ENCODE measurements around the gene ZNF808.
A peak's percentile ranks its signal among the peaks of the same experiment; 100 is the strongest.
"Not testable (repeated sequence)": the region's sequence is repeated elsewhere in the genome, so short reads cannot be mapped to it uniquely, and the experiment has no call there.

ZNF808 gene

GRCh38 chr19:52527134-52527955, at the start of gene ZNF808:
ZNF808 (plus strand) TSS chr19:52527668; CDS start chr19:52543285, 15,617 bp downstream.
- DNase-seq (ENCODE audit: low read depth, low spot score), result peak; percentile 93

GRCh38 chr19:52484111-52484743, 43.2 kb upstream of the ZNF808 start:
- DNase-seq (ENCODE audit: low read depth, low spot score), result not testable (repeated sequence)

- not testable (repeated sequence) for DNase-seq (ENCODE audit: low read depth, low spot score)
Observed at GRCh38 chr19:52485064-52485463, 42.4 kb upstream of the ZNF808 start.

GRCh38 chr19:52485561-52486240, 41.8 kb upstream of the ZNF808 start:
- not testable (repeated sequence) for DNase-seq (ENCODE audit: low read depth, low spot score)

- peak; percentile 71 for DNase-seq (ENCODE audit: low read depth, low spot score)
Observed at GRCh38 chr19:52492201-52492993, 35.1 kb upstream of the ZNF808 start.

- DNase-seq (ENCODE audit: low read depth, low spot score), result peak; percentile 76
Observed at GRCh38 chr19:52492994-52493470, 34.4 kb upstream of the ZNF808 start.

GRCh38 chr19:52494518-52494917, 33.0 kb upstream of the ZNF808 start:
- no peak for DNase-seq (ENCODE audit: low read depth, low spot score)

GRCh38 chr19:52498571-52498970, 28.9 kb upstream of the ZNF808 start:
- DNase-seq (ENCODE audit: low read depth, low spot score), result no peak

- not testable (repeated sequence) for DNase-seq (ENCODE audit: low read depth, low spot score)
Observed at GRCh38 chr19:52500474-52500873, 27.0 kb upstream of the ZNF808 start.

- DNase-seq (ENCODE audit: low read depth, low spot score), result not testable (repeated sequence)
Observed at GRCh38 chr19:52500991-52501390, 26.5 kb upstream of the ZNF808 start.

GRCh38 chr19:52507266-52507665, 20.2 kb upstream of the ZNF808 start:
- no peak for DNase-seq (ENCODE audit: low read depth, low spot score)

- no peak for DNase-seq (ENCODE audit: low read depth, low spot score)
Observed at GRCh38 chr19:52516191-52516590, 11.3 kb upstream of the ZNF808 start.

- DNase-seq (ENCODE audit: low read depth, low spot score), result no peak
Observed at GRCh38 chr19:52518646-52519045, 8.8 kb upstream of the ZNF808 start.

GRCh38 chr19:52519175-52519574, 8.3 kb upstream of the ZNF808 start:
- DNase-seq (ENCODE audit: low read depth, low spot score), result not testable (repeated sequence)

GRCh38 chr19:52520013-52520412, 7.5 kb upstream of the ZNF808 start:
- DNase-seq (ENCODE audit: low read depth, low spot score), result no peak

GRCh38 chr19:52522551-52522950, 4.9 kb upstream of the ZNF808 start:
- no peak for DNase-seq (ENCODE audit: low read depth, low spot score)

- DNase-seq (ENCODE audit: low read depth, low spot score), result no peak
Observed at GRCh38 chr19:52524086-52524485, 3.4 kb upstream of the ZNF808 start.

GRCh38 chr19:52527956-52528351, 486 bp downstream of the ZNF808 start:
- no peak for DNase-seq (ENCODE audit: low read depth, low spot score)

- DNase-seq (ENCODE audit: low read depth, low spot score), result no peak
Observed at GRCh38 chr19:52532480-52532879, 5.0 kb downstream of the ZNF808 start.

GRCh38 chr19:52533901-52534300, 6.4 kb downstream of the ZNF808 start:
- DNase-seq (ENCODE audit: low read depth, low spot score), result no peak

GRCh38 chr19:52535385-52535770, 7.9 kb downstream of the ZNF808 start:
- DNase-seq (ENCODE audit: low read depth, low spot score), result not testable (repeated sequence)

Measured in iPS DF 19.7 (cell line).